Adrenal gland (tissue), 12 donors: ENCODE results near the gene DOP1A. TPM values are rescaled to one million over a fixed set of nuclear protein-coding genes. Genes with fewer than 3 reads are reported as not detected.

Experiments
- DNase-seq, 7 donors: peaks; one replicate each; pipeline ENCODE4 v3.0.0-alpha.2; 2019 to 2020
- H3K27ac ChIP-seq, 5 donors: fragments of 200-600 bp; sonication (generic) in 4 of 5; 1 replicate in 3 of 5; 2 replicates in 2 of 5; pipeline versions ENCODE4 v1.5.1 to v1.8.0; 2016 to 2020; ENCODE audit warnings: mild to moderate bottlenecking in 1 of 5
- H3K27me3 ChIP-seq: fragments of 200-600 bp; 2 replicates; pipeline ENCODE4 v1.8.0; 2021
- H3K36me3 ChIP-seq, 2 donors: fragments of 200-600 bp; replicated peaks in 1 of 2; 1 replicate in 1 of 2; 2 replicates in 1 of 2; pipeline versions ENCODE4 v1.5.1 to v1.8.0; 2018 to 2022
- H3K4me1 ChIP-seq, 2 donors: fragments of 200-600 bp; replicated peaks in 1 of 2; 1 replicate in 1 of 2; 2 replicates in 1 of 2; pipeline versions ENCODE4 v1.5.1 to v1.8.0; 2018 to 2021
- H3K4me3 ChIP-seq, 4 donors: fragments of 200-600 bp; sonication (generic) in 3 of 4; one replicate each; pipeline ENCODE4 v1.5.1; 2016 to 2018
- H3K9me3 ChIP-seq, 3 donors: fragments of 200-600 bp; sonication (generic) in 1 of 3; replicated peaks in 1 of 3; 1 replicate in 2 of 3; 2 replicates in 1 of 3; pipeline versions ENCODE4 v1.5.1 to v1.8.0; 2016 to 2021
- CTCF ChIP-seq, 6 experiments: fragments of 450-650 bp in 4 of 6; fragments of 200-600 bp in 2 of 6; sonication (generic) in 1 of 6; IDR thresholded peaks; 1 replicate in 5 of 6; 2 replicates in 1 of 6; pipeline versions ENCODE4 v1.5.1 to v1.8.0; 2016 to 2021; ENCODE audit warnings: antibody characterized with exemption in 6 of 6, mild to moderate bottlenecking in 2 of 6, moderate library complexity in 1 of 6
- POLR2A ChIP-seq, 2 donors: fragments of 450-650 bp; IDR thresholded peaks; one replicate each; pipeline ENCODE4 v1.6.1; 2017; ENCODE audit warnings: antibody characterized with exemption in 2 of 2, mild to moderate bottlenecking in 2 of 2, moderate library complexity in 1 of 2
- WGBS, 4 donors: extraction: QIAGEN DNeasy Blood & Tissue Kit in 2 of 4; methylation state at CpG; one replicate each; pipeline versions ENCODE4 v1.1.5 to v1.1.7; 2013 to 2017; 5-methylcytosine and 5-hydroxymethylcytosine counted together
- intact Hi-C, 2 donors: fragments of 100-400 bp; cut with DNase I; formaldehyde crosslinking; loops; one replicate each; pipeline versions ENCODE4 v1.14.1 to v1.15.0; 2022 to 2023
- polyA plus RNA-seq, 3 donors: library from polyadenylated mRNA; stranded (reverse); fragments of 200-250 nt in 2 of 3; fragments of 350-450 nt in 1 of 3; fragmentation: Illumina TruSeq in 1 of 3; extraction: RNeasy Lipid Tissue Mini Kit (QIAGEN cat#74804) in 1 of 3; gene quantifications; one replicate each; pipeline ENCODE4 v1.2.3, GENCODE V29; 2013 to 2014
- total RNA-seq, 9 donors: library from RNA; depleted of rRNA in 4 of 9; stranded (reverse); fragments of >200 nt in 4 of 9; fragments of 120-200 nt in 1 of 9; fragmentation: NEBNext Ultra II Directional in 1 of 9; extraction: Animal tissue kit (Norgen Biotek cat#: 25700) in 1 of 9; gene quantifications; one replicate each; pipeline versions ENCODE4 v1.1.0 to v1.2.4, GENCODE V29; 2013 to 2023
- donor health status: healthy with polysubstance abuse.
- donor health status: Bipolar disorder and iron deficiency.
- donor health status: DM: yes; HTN: yes; CAD: no.
- donor health status: DM: no; HTN: no; CAD: no.
- donor health status: DM: no; HTN: no; CAD: no.
- donor health status: DM: yes; HTN: yes; CAD: no.

The DOP1A gene
- total and polyA plus RNA-seq, 12 donors: 11.3 to 33.6 (median 17.8) TPM

- Histone ChIP-seq H3K27ac (no peak overlapping the region), H3K27me3 (no peaks in the 10 kb centered on the region), H3K4me1 (no peaks in the 10 kb centered on the region), H3K9me3 (no peaks in the 10 kb centered on the region), H3K4me3 (no peak overlapping the region), H3K36me3 (peaks cover 0 to 43% of the 10 kb centered on the region in 2 donors)
- no peak for TF ChIP-seq CTCF (IDR thresholded peaks at IDR 0.05)
- TF ChIP-seq POLR2A (IDR thresholded peaks at IDR 0.05): no peak
- intact Hi-C loops: no loop called here
- no peak for DNase-seq
Measured at GRCh38 chr6:83125425-83125824, 58.0 kb downstream of the DOP1A start.

- Histone ChIP-seq H3K9me3 (no peaks in the 10 kb centered on the region), H3K4me3 (no peak overlapping the region), H3K36me3 (peaks cover 0 to 40% of the 10 kb centered on the region in 2 donors), H3K27ac (no peak overlapping the region), H3K27me3 (no peaks in the 10 kb centered on the region), H3K4me1 (no peaks in the 10 kb centered on the region)
- DNase-seq: no peak
- intact Hi-C loops: no loop called here
- TF ChIP-seq CTCF (IDR thresholded peaks at IDR 0.05) (no peak), POLR2A (IDR thresholded peaks at IDR 0.05) (no peak)
- 95 to 98% (median 97%) methylated on average over 2 of the region's 2 CpGs for WGBS, 4 donors
Measured at GRCh38 chr6:83126223-83126622, 58.8 kb downstream of the DOP1A start.

GRCh38 chr6:83126807-83127206 lies 59.3 kb downstream of the DOP1A start:
- no peak overlapping the region for H3K27ac ChIP-seq
- H3K4me3 ChIP-seq: no peak overlapping the region
- peaks cover 0 to 40% of the 10 kb centered on the region in 2 donors for H3K36me3 ChIP-seq
- no peak for TF ChIP-seq POLR2A (IDR thresholded peaks at IDR 0.05)
- TF ChIP-seq CTCF (IDR thresholded peaks at IDR 0.05): no peak
- intact Hi-C loops: no loop called here
- DNase-seq: no peak
- H3K27me3 ChIP-seq: no peaks in the 10 kb centered on the region
- no peaks in the 10 kb centered on the region for H3K9me3 ChIP-seq
- WGBS, 4 donors: 94 to 97% (median 95%) methylated on average over 5 of the region's 5 CpGs
- no peaks in the 10 kb centered on the region for H3K4me1 ChIP-seq

GRCh38 chr6:83127258-83127657 lies 59.8 kb downstream of the DOP1A start:
- Histone ChIP-seq H3K27ac (no peak overlapping the region), H3K4me1 (no peaks in the 10 kb centered on the region), H3K36me3 (peaks cover 0 to 40% of the 10 kb centered on the region in 2 donors), H3K4me3 (no peak overlapping the region), H3K9me3 (no peaks in the 10 kb centered on the region), H3K27me3 (no peaks in the 10 kb centered on the region)
- intact Hi-C loops: no loop called here
- WGBS, 4 donors: 74 to 91% (median 84%) methylated on average over 5 of the region's 5 CpGs
- no peak for TF ChIP-seq POLR2A (IDR thresholded peaks at IDR 0.05)
- no peak for TF ChIP-seq CTCF (IDR thresholded peaks at IDR 0.05)
- DNase-seq: no peak
